Measurements from ENCODE around the gene OR10J5. TPM values are rescaled to one million over a fixed set of nuclear protein-coding genes. Genes with fewer than 3 reads are reported as not detected.

Gene OR10J5
- total RNA-seq (not detected), total RNA-seq (0 to 0.09 (median 0) reads per million in 172 experiments)
- not detected for polyA plus RNA-seq (2013, experiment 1 of 2)
- not detected for polyA plus RNA-seq (2013, experiment 2 of 2)

GRCh38 chr1:159535907-159536306, at the start of gene OR10J5:
TSS of gene OR10J5 (minus strand) at chr1:159536007. CDS start at chr1:159536007, 0 bp downstream.
- H3K27me3 Mint-ChIP-seq: peaks cover 34% of the 10 kb centered on the region
- H3K27ac Mint-ChIP-seq: no peak within 1 kb of the TSS
- CTCF ChIA-PET: no interaction called here

GRCh38 chr1:159584536-159584935, 48.7 kb upstream of the OR10J5 start:
- peaks cover 3 to 4% of the 10 kb centered on the region in 2 experiments for H3K27me3 ChIP-seq (ENCODE audit: control insufficient read depth in 1 of 2, insufficient read depth in 2 of 2, low read length in 2 of 2)
- H3K27me3 Mint-ChIP-seq: peaks cover 27% of the 10 kb centered on the region
- H3K4me1 Mint-ChIP-seq (ENCODE audit: low read depth): no peaks in the 10 kb centered on the region
- no peak for TF ChIP-seq CTCF (IDR thresholded peaks at IDR 0.05)
- H3K4me1 ChIP-seq (ENCODE audit: insufficient read depth, low read length): no peaks in the 10 kb centered on the region
- H3K27ac Mint-ChIP-seq: no peak overlapping the region
- ATAC-seq (ENCODE audit: poor library complexity): no peak
- H3K9me3 ChIP-seq (ENCODE audit: control insufficient read depth in 1 of 2, insufficient read depth in 1 of 2, low read length in 2 of 2): no peaks in the 10 kb centered on the region
- DNase-seq: no peak
- no peak overlapping the region for H3K27ac ChIP-seq (ENCODE audit: low read depth in 1 of 2, low read length in 2 of 2)
- ChIA-PET POLR2A (no interaction called here), CTCF (interaction anchor here (0.5 kb wide), 1 partner anchor 85 kb away, joined by 4 read pairs; no protein-coding TSS in a partner anchor)
- no peaks in the 10 kb centered on the region for H3K36me3 ChIP-seq (ENCODE audit: insufficient read depth, low read length)
- intact Hi-C loops (cut with DNase I, micrococcal nuclease): no loop called here
- H3K9me3 Mint-ChIP-seq: no peaks in the 10 kb centered on the region
- H3K4me3 Mint-ChIP-seq: no peak overlapping the region
- no peaks in the 10 kb centered on the region for H3K36me3 Mint-ChIP-seq (ENCODE audit: low read depth)
- no peak overlapping the region for H3K4me3 ChIP-seq (ENCODE audit: low read length)

More at GRCh38 chr1:159535907-159536306, at the start of gene OR10J5:
- TF ChIP-seq CTCF (IDR thresholded peaks at IDR 0.05): no peak
- intact Hi-C loops (cut with DNase I, micrococcal nuclease): no loop called here
- H3K4me1 ChIP-seq (ENCODE audit: insufficient read depth, low read length): no peaks in the 10 kb centered on the region
- no peak within 1 kb of the TSS for H3K4me3 ChIP-seq (ENCODE audit: low read length)
- H3K9me3 Mint-ChIP-seq: peaks cover 3% of the 10 kb centered on the region
- H3K36me3 Mint-ChIP-seq (ENCODE audit: low read depth): no peaks in the 10 kb centered on the region
- DNase-seq (no peak), ATAC-seq (ENCODE audit: poor library complexity) (no peak)
- no peak within 1 kb of the TSS for H3K4me3 Mint-ChIP-seq
- no peaks in the 10 kb centered on the region for H3K36me3 ChIP-seq (ENCODE audit: insufficient read depth, low read length)
- H3K27me3 ChIP-seq (ENCODE audit: control insufficient read depth in 1 of 2, insufficient read depth in 2 of 2, low read length in 2 of 2): peaks cover 0 to 8% of the 10 kb centered on the region in 2 experiments
- H3K9me3 ChIP-seq (ENCODE audit: control insufficient read depth in 1 of 2, insufficient read depth in 1 of 2, low read length in 2 of 2): peaks cover 0 to 7% of the 10 kb centered on the region in 2 experiments
- no peaks in the 10 kb centered on the region for H3K4me1 Mint-ChIP-seq (ENCODE audit: low read depth)
- POLR2A ChIA-PET: no interaction called here
- H3K27ac ChIP-seq (ENCODE audit: low read depth in 1 of 2, low read length in 2 of 2): no peak within 1 kb of the TSS

GRCh38 chr1:159581422-159581821, 45.6 kb upstream of the OR10J5 start:
- Histone ChIP-seq H3K36me3 (ENCODE audit: insufficient read depth, low read length) (no peaks in the 10 kb centered on the region), H3K27me3 (ENCODE audit: control insufficient read depth in 1 of 2, insufficient read depth in 2 of 2, low read length in 2 of 2) (peaks cover 0 to 7% of the 10 kb centered on the region in 2 experiments), H3K27ac (ENCODE audit: low read depth in 1 of 2, low read length in 2 of 2) (no peak overlapping the region), H3K9me3 (ENCODE audit: control insufficient read depth in 1 of 2, insufficient read depth in 1 of 2, low read length in 2 of 2) (no peaks in the 10 kb centered on the region), H3K4me3 (ENCODE audit: low read length) (no peak overlapping the region), H3K4me1 (ENCODE audit: insufficient read depth, low read length) (no peaks in the 10 kb centered on the region)
- no peak for DNase-seq
- H3K9me3 Mint-ChIP-seq: no peaks in the 10 kb centered on the region
- ATAC-seq (ENCODE audit: poor library complexity): no peak
- no peaks in the 10 kb centered on the region for H3K36me3 Mint-ChIP-seq (ENCODE audit: low read depth)
- peaks cover 19% of the 10 kb centered on the region for H3K27me3 Mint-ChIP-seq
- CTCF ChIA-PET: no interaction called here
- POLR2A ChIA-PET: no interaction called here
- intact Hi-C loops (cut with DNase I, micrococcal nuclease): no loop called here
- no peak for TF ChIP-seq CTCF (IDR thresholded peaks at IDR 0.05)
- H3K27ac Mint-ChIP-seq: no peak overlapping the region
- no peak overlapping the region for H3K4me3 Mint-ChIP-seq
- no peaks in the 10 kb centered on the region for H3K4me1 Mint-ChIP-seq (ENCODE audit: low read depth)

Measured in CD4-positive, alpha-beta T cell (primary cell).